HG02623 (cell line): ENCODE measurements around the gene ST7.

Source experiments
- ATAC-seq: cut with Tn5 transposase; IDR thresholded peaks from one replicate; pipeline ENCODE4 v1.9.1; 2021; ENCODE audit warnings: moderate library complexity; ENCODE audit not compliant: unreplicated experiment

Gene ST7

GRCh38 chr7:117006907-117007684, 53.8 kb downstream of the ST7 start:
- no peak for ATAC-seq

- ATAC-seq = no peak
Observed at GRCh38 chr7:117008118-117008885, 55.0 kb downstream of the ST7 start.

GRCh38 chr7:117008886-117009531, 55.7 kb downstream of the ST7 start:
- ATAC-seq = no peak

GRCh38 chr7:117009705-117010361, 56.5 kb downstream of the ST7 start:
- no peak for ATAC-seq

GRCh38 chr7:117010375-117011133, 57.3 kb downstream of the ST7 start:
- ATAC-seq = peak; percentile 40

- ATAC-seq = peak; percentile 76
Observed at GRCh38 chr7:117011419-117012260, 58.3 kb downstream of the ST7 start.

- peak; percentile 5 for ATAC-seq
Observed at GRCh38 chr7:117012284-117012683, 59.0 kb downstream of the ST7 start.

GRCh38 chr7:117012696-117013095, 59.4 kb downstream of the ST7 start:
- no peak for ATAC-seq

- ATAC-seq = no peak
Observed at GRCh38 chr7:117014099-117014656, 60.9 kb downstream of the ST7 start.

GRCh38 chr7:117014673-117015133, 61.4 kb downstream of the ST7 start:
- peak; percentile 25 for ATAC-seq

- ATAC-seq = no peak
Observed at GRCh38 chr7:117015258-117016184, 62.2 kb downstream of the ST7 start.

- ATAC-seq = no peak
Observed at GRCh38 chr7:117017017-117017451, 63.7 kb downstream of the ST7 start.

GRCh38 chr7:117017702-117018266, 64.5 kb downstream of the ST7 start:
- ATAC-seq = no peak

- ATAC-seq = no peak
Observed at GRCh38 chr7:117018713-117019112, 65.4 kb downstream of the ST7 start.

- no peak for ATAC-seq
Observed at GRCh38 chr7:117019287-117019686, 66.0 kb downstream of the ST7 start.

- no peak for ATAC-seq
Observed at GRCh38 chr7:117019786-117020590, 66.7 kb downstream of the ST7 start.

- ATAC-seq = no peak
Observed at GRCh38 chr7:117020591-117020973, 67.3 kb downstream of the ST7 start.
